ENCODE data around the gene ECT2L.

Gene ECT2L

DNA sequence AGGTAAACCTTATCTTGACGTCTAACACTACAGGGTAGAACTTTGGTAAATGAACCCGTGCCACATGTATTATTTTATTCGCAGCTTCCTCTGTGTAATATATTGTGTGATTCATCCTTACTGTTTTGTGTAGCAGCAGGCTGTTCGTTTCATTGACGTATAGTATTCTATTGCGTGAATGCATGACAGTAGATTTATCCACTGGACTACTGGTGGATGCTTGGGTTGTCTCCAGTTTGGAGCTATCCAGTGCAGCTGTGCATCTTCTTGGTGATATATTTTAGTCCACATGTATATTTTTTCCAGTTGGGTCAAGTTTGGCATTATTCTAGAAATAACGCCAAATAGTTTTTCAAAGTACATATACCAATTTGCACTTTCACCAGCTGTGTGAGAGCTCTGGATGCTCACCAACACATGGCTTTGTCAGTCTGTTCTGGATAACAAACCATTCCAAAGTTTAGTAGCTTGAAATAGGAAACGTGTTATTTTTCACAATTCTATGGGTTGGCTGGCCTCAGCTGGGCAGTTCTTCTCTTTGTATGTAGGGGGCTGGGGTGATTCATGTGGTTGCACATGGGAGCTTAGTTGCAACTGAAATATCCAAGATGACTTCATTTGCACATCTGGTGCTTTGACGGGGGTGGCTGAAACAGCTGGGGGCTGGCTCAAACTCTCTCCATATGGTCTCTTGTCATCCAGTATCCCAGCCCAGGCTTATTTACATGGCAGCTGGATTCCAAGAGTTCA is 9.3 kb downstream of the ECT2L start:
- DNase-seq (ENCODE audit: low read depth): peak; percentile 27

- no peak for DNase-seq (ENCODE audit: low read depth)
Observed at GRCh38 chr6:138806889-138807288, 11.0 kb downstream of the ECT2L start.

DNA sequence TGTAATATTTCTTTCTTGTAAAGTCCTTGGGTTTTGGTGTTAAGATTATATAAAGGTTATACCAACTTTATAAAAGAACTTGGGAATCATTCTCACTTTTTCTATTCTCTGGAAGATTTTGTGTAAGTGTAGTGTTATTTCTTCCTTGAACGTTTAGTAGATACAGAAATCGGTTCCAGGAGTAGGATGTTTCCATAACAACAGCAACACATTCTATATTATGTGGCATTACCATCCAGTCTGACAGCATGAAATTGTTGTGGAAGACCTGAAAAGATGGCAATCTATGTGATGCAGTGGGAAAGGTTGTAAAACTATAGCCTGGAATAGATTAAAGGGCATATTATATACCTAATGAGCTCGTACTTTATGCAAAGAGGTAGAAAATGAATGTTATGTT is 13.8 kb downstream of the ECT2L start:
- no peak for DNase-seq (ENCODE audit: low read depth)

- DNase-seq (ENCODE audit: low read depth): peak; percentile 6
Observed at GRCh38 chr6:138811866-138812265, 16.0 kb downstream of the ECT2L start.

DNA sequence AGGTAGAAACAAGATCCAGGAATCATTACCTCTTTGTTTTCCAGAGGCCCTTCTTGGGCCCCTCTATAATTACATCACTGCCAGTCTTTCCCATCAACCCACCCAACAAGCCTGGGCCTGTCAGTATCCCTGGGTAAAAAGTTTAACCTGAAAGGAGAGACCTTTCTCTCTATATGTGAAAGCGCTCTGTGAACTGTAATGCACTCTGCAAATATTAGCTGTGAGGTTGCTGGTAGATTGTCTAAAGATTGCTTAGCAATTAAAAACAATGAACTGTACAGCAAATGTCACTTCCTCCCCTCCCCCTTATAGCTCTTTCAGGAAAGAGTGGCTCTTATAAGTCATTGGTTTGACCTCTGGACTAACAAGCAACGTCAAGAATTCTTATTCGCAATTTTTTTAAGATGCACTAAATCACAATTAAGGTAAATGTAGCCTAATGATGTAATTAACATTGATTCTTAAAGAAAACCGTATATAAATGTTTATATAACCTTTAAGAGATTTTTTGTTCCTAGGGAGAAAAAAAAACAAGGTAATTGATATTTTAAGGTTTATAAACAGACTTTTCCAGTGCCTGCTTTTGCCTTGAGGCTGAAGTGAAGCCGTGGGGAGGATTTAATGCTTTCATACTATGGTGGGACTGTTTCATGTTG is 18.4 kb downstream of the ECT2L start:
- DNase-seq (ENCODE audit: low read depth): no peak

DNA sequence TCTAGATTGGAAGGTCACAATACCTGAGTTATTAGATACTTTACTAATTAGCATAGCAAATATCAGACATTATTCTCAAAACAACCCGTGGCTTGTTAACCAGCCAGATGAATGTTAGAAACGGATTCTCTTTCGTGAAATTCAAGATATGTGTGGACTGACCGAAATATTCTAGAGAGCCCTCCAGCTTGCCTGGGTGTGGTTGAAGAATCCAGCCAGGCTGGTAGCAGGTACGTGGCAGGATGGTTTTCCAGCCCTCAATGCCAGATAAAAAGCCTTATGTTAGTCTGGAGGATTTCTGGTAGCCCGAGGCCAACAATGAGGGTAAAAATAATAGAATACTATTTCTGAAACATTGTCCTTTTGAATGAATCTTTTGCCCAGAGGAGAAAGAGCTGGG is 19.3 kb downstream of the ECT2L start:
- no peak for DNase-seq (ENCODE audit: low read depth)

- peak; percentile 74 for DNase-seq (ENCODE audit: low read depth)
Observed at GRCh38 chr6:138815797-138816528, 20.1 kb downstream of the ECT2L start.

GRCh38 chr6:138817799-138818198 is 21.9 kb downstream of the ECT2L start:
- peak; percentile 91 for DNase-seq (ENCODE audit: low read depth)

DNA sequence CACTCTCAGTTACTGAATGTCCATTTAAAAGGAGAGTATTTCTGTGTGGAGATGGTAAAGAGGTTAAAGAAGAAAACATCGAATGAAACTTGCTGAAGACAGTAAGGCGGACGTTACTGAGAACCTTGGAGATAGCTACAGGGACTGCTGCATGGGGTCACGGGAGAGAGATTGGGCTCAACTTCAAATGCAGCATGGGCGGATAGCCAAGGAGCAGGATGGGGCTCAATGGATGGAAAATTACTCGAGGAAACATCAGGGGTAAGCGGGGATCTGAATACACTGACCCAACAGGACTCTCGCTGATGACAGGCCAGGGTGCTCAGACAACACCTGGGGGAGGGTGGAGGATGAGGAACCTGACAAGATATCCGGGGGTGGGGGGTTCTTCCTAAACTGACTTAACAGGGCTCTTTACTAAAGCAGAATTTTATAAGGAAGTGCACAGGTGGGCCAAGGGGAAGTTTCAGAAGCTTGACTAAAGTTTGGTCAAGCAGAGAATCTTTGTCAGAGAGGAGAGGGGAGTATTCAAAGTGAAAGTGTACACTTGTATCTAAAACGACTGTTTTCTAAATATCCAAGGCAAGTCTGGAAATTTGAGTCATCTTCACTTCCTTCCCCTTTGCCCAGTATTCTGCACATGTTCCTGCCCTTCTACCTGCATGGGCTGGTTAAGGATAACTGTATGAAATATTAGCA is 22.8 kb downstream of the ECT2L start:
- DNase-seq (ENCODE audit: low read depth): no peak

- no peak for DNase-seq (ENCODE audit: low read depth)
Observed at GRCh38 chr6:138821519-138821918, 25.6 kb downstream of the ECT2L start.

- peak; percentile 7 for DNase-seq (ENCODE audit: low read depth)
Observed at GRCh38 chr6:138824482-138825144, 28.7 kb downstream of the ECT2L start.

- no peak for DNase-seq (ENCODE audit: low read depth)
Observed at GRCh38 chr6:138830248-138830647, 34.4 kb downstream of the ECT2L start.

DNA sequence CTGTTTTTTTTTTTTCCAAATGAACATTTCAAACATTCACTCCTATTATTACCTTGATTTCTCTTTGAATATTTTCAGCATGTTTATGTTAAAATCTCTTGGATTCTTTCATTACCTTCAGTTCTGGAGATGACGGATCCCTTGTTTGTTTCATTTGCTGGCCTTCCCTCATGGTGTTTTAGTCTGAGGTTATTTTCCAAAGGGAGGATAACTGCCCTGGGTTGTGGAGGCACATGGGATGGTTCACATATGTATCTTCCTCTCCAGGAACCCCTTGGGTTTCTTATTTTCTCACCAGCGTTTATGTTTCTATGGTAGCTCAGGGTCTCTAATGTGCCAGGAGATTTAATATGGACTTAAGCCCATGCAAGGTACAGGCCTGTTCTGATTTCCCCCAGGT is 36.3 kb downstream of the ECT2L start:
- no peak for DNase-seq (ENCODE audit: low read depth)

GRCh38 chr6:138833816-138834539 is 38.1 kb downstream of the ECT2L start:
- DNase-seq (ENCODE audit: low read depth): no peak

DNA sequence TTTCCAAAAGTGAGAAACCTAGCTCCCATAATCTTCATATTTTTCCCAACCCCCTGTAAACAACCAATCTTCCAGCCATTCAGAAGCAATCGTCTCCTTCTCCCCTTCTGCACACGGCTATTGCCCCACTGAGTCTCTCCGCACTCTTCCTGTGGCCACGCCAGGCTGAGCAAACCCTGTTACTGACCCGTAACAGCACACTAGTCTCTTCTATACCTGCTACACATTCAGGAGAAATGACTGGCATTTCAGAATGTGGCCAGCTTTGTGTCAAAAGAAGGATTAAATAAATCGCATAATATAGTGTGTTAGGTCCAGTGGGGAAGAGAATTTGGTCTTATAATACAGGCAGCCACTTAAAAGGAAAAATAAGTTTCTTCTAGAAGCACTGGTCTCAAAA is 41.4 kb downstream of the ECT2L start:
- DNase-seq (ENCODE audit: low read depth): no peak

DNA sequence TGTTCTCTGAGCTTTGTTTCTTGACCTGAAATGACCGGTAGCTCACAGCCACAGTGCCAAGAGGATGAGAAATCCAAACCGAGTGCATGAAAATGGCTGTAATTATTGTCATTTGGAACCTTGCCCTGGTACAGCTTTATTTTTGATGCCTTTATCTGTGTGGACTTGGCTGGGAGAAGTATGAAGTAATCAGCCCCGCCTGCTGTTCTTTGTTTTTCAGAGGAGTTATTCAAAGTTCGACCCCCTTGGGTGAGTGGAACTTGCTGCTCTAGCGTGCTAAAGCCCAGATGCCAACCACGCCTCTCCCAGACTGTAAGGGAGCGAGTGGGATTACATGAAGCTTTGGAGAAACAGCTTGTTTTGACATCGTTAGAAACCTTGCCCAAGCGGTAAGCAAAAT is 48.3 kb downstream of the ECT2L start:
- DNase-seq (ENCODE audit: low read depth): peak; percentile 22

DNA sequence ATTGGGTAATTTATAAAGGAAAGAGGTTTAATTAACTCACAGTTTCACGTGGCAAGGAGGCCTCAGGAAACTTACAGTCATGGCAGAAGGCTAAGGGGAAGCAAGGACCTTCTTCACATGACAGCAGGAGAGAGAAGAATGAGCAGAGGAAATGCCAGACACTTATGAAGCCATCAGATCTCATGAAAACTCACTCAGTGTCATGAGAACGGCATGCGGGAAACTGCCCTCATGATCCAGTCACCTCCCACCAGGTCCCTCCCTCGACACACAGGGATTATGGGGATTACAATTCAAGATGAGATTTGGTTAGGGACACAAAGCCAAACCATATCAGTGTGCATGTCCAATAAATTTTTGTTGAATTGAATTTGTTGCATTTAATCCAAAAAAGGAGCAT is 52.0 kb downstream of the ECT2L start:
- DNase-seq (ENCODE audit: low read depth): peak; percentile 33

- no peak for DNase-seq (ENCODE audit: low read depth)
Observed at GRCh38 chr6:138848461-138848860, 52.6 kb downstream of the ECT2L start.

- no peak for DNase-seq (ENCODE audit: low read depth)
Observed at GRCh38 chr6:138849791-138850190, 53.9 kb downstream of the ECT2L start.

DNA sequence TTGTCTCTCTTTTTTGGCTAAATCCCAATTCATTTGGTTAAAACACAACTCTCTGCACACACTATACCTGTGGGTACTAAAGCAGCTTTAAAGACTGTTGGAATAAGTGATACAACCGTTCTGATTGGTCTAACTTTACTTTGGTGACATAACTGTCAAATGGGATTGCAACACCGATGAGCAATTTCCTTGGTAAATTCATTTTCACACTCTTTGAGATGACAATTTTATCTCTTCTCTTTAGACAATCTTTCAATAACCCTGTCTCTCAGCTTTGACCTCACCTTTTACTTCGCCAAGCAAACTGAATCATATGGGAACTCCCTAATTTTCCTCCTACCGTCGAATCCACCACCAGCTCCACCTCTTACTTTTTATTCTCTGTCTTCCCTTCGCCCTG is 60.8 kb downstream of the ECT2L start:
- no peak for DNase-seq (ENCODE audit: low read depth)

DNA sequence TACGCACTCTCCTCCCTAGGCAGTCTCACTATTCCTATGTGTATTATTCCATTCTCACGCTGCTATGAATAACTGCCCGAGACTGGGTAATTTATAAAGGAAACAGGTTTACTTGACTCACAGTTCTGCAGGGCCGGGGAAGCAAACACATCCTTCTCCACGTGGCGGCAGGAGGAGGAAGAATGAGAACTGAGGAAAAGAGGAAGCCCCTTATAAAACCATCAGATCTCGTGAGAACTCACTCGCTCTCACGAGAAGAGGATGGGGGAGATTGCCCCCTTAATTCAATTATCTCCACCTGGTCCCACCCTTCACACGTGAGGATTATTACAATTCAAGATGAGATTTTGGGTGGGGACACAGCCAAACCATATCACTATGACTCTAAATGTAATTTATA is 61.9 kb downstream of the ECT2L start:
- no peak for DNase-seq (ENCODE audit: low read depth)
